HG03354 (cell line): ENCODE results near the gene LINS1.

ENCODE experiments used
- ATAC-seq: cut with Tn5 transposase; IDR thresholded peaks from one replicate; pipeline ENCODE4 v1.9.1; 2021; ENCODE audit warnings: mild to moderate bottlenecking; ENCODE audit not compliant: unreplicated experiment, poor library complexity, severe bottlenecking

The LINS1 gene

DNA sequence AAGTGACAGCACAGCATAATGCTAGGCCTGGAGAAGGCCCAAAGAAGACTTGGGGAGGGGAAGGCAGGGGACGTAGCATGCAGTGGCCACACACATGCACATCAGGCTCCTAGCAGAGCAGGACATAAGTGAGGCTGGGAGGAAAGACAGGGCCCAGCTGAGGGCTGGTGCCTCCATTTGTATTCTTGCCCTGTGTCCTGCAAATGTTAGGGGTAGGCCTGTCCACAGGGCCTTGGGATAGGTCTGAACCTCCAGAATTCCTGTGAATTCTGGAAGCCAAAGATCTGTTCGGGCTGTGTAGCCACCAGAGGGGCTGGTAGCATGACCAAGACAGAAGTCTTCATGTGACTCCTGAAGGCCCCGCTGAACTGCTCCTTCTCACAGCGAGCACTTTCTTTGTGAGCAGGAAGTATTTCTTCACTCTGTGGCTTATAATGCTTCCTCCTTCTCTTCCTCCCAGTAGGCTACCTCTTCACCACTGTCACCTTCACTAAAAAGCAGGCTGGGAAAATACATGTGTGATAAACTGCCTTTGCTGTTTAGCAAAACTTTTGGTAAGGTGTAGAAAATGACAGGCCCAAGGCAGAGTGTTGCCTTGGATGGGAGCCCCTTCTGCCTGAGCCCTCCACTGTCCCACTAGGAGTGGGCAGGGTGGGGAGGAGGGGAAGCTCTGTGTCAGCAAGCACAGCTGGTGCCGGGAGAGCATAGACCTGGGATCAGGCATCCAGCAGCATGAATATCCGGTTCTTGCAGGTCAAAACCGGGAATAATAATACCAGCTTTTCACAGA lies 81.7 kb downstream of the LINS1 start:
- ATAC-seq = no peak

- ATAC-seq = no peak
Observed at GRCh38 chr15:100517846-100518245, 84.1 kb downstream of the LINS1 start.
